GM12891 (cell line): ENCODE data around the gene CDYL2.

ENCODE experiments used
- DNase-seq: peaks from one replicate; pipeline ENCODE4 v3.0.0; 2011; ENCODE audit warnings: low spot score; ENCODE audit not compliant: insufficient read length
- FAIRE-seq: peaks from 2 replicates; lab custom pipeline; 2011; peaks lifted over from hg19 to GRCh38; lab: Jason Lieb, UNC
- PAX5 ChIP-seq: IDR thresholded peaks from 2 replicates; pipeline ENCODE4 v1.6.1; 2011; ENCODE audit warnings: low read length, moderate library complexity, mild to moderate bottlenecking; ENCODE audit not compliant: insufficient read depth, severe bottlenecking
- POLR2A ChIP-seq: IDR thresholded peaks from 2 replicates; pipeline ENCODE4 v1.6.1; 2011; ENCODE audit warnings: low read depth, low read length, control low read depth
- POLR2AphosphoS5 ChIP-seq: IDR thresholded peaks from 2 replicates; pipeline ENCODE4 v1.6.1; 2011; ENCODE audit warnings: low read depth, low read length, control low read depth
- POU2F2 ChIP-seq: IDR thresholded peaks from 2 replicates; pipeline ENCODE4 v1.6.1; 2011; ENCODE audit warnings: low read depth, mild to moderate bottlenecking, control low read depth, low read length, moderate library complexity
- SPI1 ChIP-seq: IDR thresholded peaks from 2 replicates; pipeline ENCODE4 v1.6.1; 2011; ENCODE audit warnings: low read depth, low read length, control low read depth
- TAF1 ChIP-seq: IDR thresholded peaks from 2 replicates; pipeline ENCODE4 v1.6.1; 2011; ENCODE audit warnings: low read depth, low read length, control low read depth

The CDYL2 gene

GRCh38 chr16:80611171-80611929 lies 193.0 kb downstream of the CDYL2 start:
- TF ChIP-seq POU2F2 (no peak), SPI1 (no peak), POLR2AphosphoS5 (no peak), TAF1 (no peak), PAX5 (no peak), POLR2A (no peak)
- DNase-seq = no peak
- no peak for FAIRE-seq

- DNase-seq = no peak
- TF ChIP-seq PAX5 (no peak), SPI1 (no peak), POLR2AphosphoS5 (no peak), POU2F2 (no peak), TAF1 (no peak), POLR2A (no peak)
- no peak for FAIRE-seq
Observed at GRCh38 chr16:80610481-80611156, 193.8 kb downstream of the CDYL2 start.

- DNase-seq (no peak), FAIRE-seq (no peak)
- no peak for TF ChIP-seq POLR2AphosphoS5
Observed at GRCh38 chr16:80608946-80609345, 195.5 kb downstream of the CDYL2 start.

GRCh38 chr16:80607204-80607603 lies 197.2 kb downstream of the CDYL2 start:
- FAIRE-seq (no peak), DNase-seq (no peak)

GRCh38 chr16:80606221-80606766 lies 198.1 kb downstream of the CDYL2 start:
- FAIRE-seq (no peak), DNase-seq (no peak)
- no peak for TF ChIP-seq POU2F2
- no peak for TF ChIP-seq POLR2A
- no peak for TF ChIP-seq POLR2AphosphoS5
- no peak for TF ChIP-seq PAX5
- TF ChIP-seq TAF1 = no peak

More at GRCh38 chr16:80607204-80607603, 197.2 kb downstream of the CDYL2 start:
- no peak for TF ChIP-seq POLR2A
- TF ChIP-seq PAX5 = no peak
- TF ChIP-seq SPI1 = no peak

- peak; percentile 13 for FAIRE-seq
- DNase-seq = no peak
- TF ChIP-seq POLR2AphosphoS5 = no peak
- TF ChIP-seq SPI1 = no peak
- no peak for TF ChIP-seq POU2F2
- no peak for TF ChIP-seq TAF1
- TF ChIP-seq PAX5 = no peak
- TF ChIP-seq POLR2A = no peak
Observed at GRCh38 chr16:80604600-80605355, 199.6 kb downstream of the CDYL2 start.

- no peak for FAIRE-seq
- TF ChIP-seq TAF1 (no peak), SPI1 (no peak), POLR2A (no peak), PAX5 (no peak), POLR2AphosphoS5 (no peak), POU2F2 (no peak)
- no peak for DNase-seq
Observed at GRCh38 chr16:80602894-80603293, 201.5 kb downstream of the CDYL2 start.

GRCh38 chr16:80601182-80601581 lies 203.2 kb downstream of the CDYL2 start:
- TF ChIP-seq SPI1 = no peak
- TF ChIP-seq TAF1 = no peak
- TF ChIP-seq POU2F2 = no peak
- TF ChIP-seq POLR2AphosphoS5 = no peak
- TF ChIP-seq PAX5 = no peak
- no peak for TF ChIP-seq POLR2A
- DNase-seq (no peak), FAIRE-seq (no peak)

- no peak for DNase-seq
- TF ChIP-seq POU2F2 (no peak), POLR2A (no peak), TAF1 (no peak)
- peak; percentile 16 for FAIRE-seq
Observed at GRCh38 chr16:80599466-80599865, 204.9 kb downstream of the CDYL2 start.
